GM23338 (cell line): ENCODE results near the gene ATG9B.

Experiments used
- CREB1 ChIP-seq: fragments of 250-450 bp; sonication (Bioruptor Pico); IDR thresholded peaks from 2 replicates; pipeline ENCODE4 v1.5.0; 2020; ENCODE audit warnings: low read depth, mild to moderate bottlenecking, moderate library complexity
- CTCF ChIP-seq, 2 experiments: fragments of 200-600 bp in 1 of 2; sonication (generic) in 1 of 2; conservative IDR thresholded peaks; 2 replicates each; pipeline versions ENCODE4 v1.5.1 to v1.6.1; 2016 to 2017; ENCODE audit warnings: antibody characterized with exemption in 2 of 2, low read depth in 2 of 2, mild to moderate bottlenecking in 2 of 2, moderate library complexity in 1 of 2
- ETS1 ChIP-seq: IDR thresholded peaks from 2 replicates; pipeline ENCODE4 v1.6.1; 2016; ENCODE audit warnings: antibody characterized with exemption
- EZH2 ChIP-seq: fragments of 200-600 bp; sonication (generic); IDR thresholded peaks from one replicate; pipeline ENCODE4 v1.8.0; 2017; ENCODE audit warnings: antibody characterized with exemption, mild to moderate bottlenecking, low read depth; ENCODE audit not compliant: unreplicated experiment
- EZH2phosphoT487 ChIP-seq: fragments of 200-600 bp; sonication (generic); IDR thresholded peaks from one replicate; pipeline ENCODE4 v1.8.1; 2018; ENCODE audit warnings: antibody characterized with exemption; ENCODE audit not compliant: unreplicated experiment
- JUNB ChIP-seq: IDR thresholded peaks from one replicate; pipeline ENCODE4 v1.6.1; 2016; ENCODE audit warnings: antibody characterized with exemption; ENCODE audit not compliant: unreplicated experiment
- NANOG ChIP-seq: IDR thresholded peaks from 2 replicates; pipeline ENCODE4 v1.6.1; 2016; ENCODE audit warnings: antibody characterized with exemption, borderline replicate concordance
- POLR2AphosphoS5 ChIP-seq: IDR thresholded peaks from 2 replicates; pipeline ENCODE4 v1.6.1; 2016; ENCODE audit warnings: antibody characterized with exemption, low read depth
- REST ChIP-seq: IDR thresholded peaks from one replicate; pipeline ENCODE4 v1.6.1; 2018; ENCODE audit warnings: antibody characterized with exemption; ENCODE audit not compliant: unreplicated experiment
- STAT1 ChIP-seq: IDR thresholded peaks from one replicate; pipeline ENCODE4 v1.6.1; 2016; ENCODE audit warnings: antibody characterized with exemption; ENCODE audit not compliant: unreplicated experiment
- ZNF114 ChIP-seq: fragments of 250-450 bp; sonication (Bioruptor Pico); IDR thresholded peaks from 2 replicates; pipeline ENCODE4 v1.5.0; 2020; ENCODE audit warnings: mild to moderate bottlenecking, moderate library complexity
- ZNF331 ChIP-seq: fragments of 250-450 bp; sonication (Bioruptor Pico); IDR thresholded peaks from 2 replicates; pipeline ENCODE4 v1.5.0; 2020; ENCODE audit warnings: low read depth, mild to moderate bottlenecking, moderate library complexity
- ZNF462 ChIP-seq: fragments of 250-450 bp; sonication (Bioruptor Pico); IDR thresholded peaks from 2 replicates; pipeline ENCODE4 v1.5.0; 2020; ENCODE audit warnings: mild to moderate bottlenecking, moderate library complexity

GRCh38 chr7:151010307-151011096 is 13.8 kb downstream of the ATG9B start:
- TF ChIP-seq CTCF (conservative IDR thresholded peaks at IDR 0.05; ENCODE audit: low read depth in 2 of 2) (no peak), POLR2AphosphoS5 (no peak), ETS1 (no peak), EZH2 (no peak), REST (no peak), ZNF462 (CRISPR knock-in tag) (no peak), EZH2phosphoT487 (no peak), CREB1 (no peak), JUNB (no peak), ZNF331 (no peak), STAT1 (no peak), NANOG (no peak), ZNF114 (CRISPR knock-in tag) (no peak)
